HepG2 (cell line): Measurements from ENCODE around the gene OR6B3. TPM values are rescaled to one million over a fixed set of nuclear protein-coding genes. Genes with fewer than 3 reads are reported as not detected.
A peak's percentile ranks its signal among the peaks of the same experiment; 100 is the strongest.

Experiments
- ATAC-seq: fragments of 200-7000 bp; cut with Tn5 transposase; 3 replicates; pipeline ENCODE4 v1.9.1; 2020; ENCODE audit warnings: mild to moderate bottlenecking, moderate library complexity
- BruUV-seq: library from RNA; stranded (reverse); fragments of 400-500 nt; replicated peaks from 2 replicates; lab custom pipeline; 2021; lab: Mats Ljungman, UMichigan
- CTCF ChIA-PET: fragments of 300-600 bp; formaldehyde crosslinking; extraction: SDS; loops from one replicate; lab custom pipeline; 2021; ENCODE audit warnings: low total read pairs, inconsistent platforms, low intra/inter-chr PET ratio; lab: Yijun Ruan, JAX
- POLR2A ChIA-PET: fragments of 350-600 bp; sonication (Branson Sonifier 250); formaldehyde crosslinking; loops from one replicate; lab custom pipeline; 2020; ENCODE audit warnings: antibody characterized with exemption, inconsistent platforms; lab: Yijun Ruan, JAX
- DNase-seq: peaks from one replicate; pipeline ENCODE4 v3.0.0-alpha.2; 2015; ENCODE audit warnings: low spot score
- FAIRE-seq: peaks from 3 replicates; lab custom pipeline; 2011; peaks lifted over from hg19 to GRCh38; lab: Jason Lieb, UNC
- H2AFZ ChIP-seq: one replicate; pipeline ENCODE4 v1.6.1; 2011; ENCODE audit warnings: low read length, inconsistent platforms
- H3K27ac ChIP-seq: fragments of 300-600 bp; 3 replicates; pipeline ENCODE4 v1.8.0; 2011; ENCODE audit warnings: mixed run types, mild to moderate bottlenecking, mixed read lengths, low read length, inconsistent platforms; ENCODE audit not compliant: insufficient read depth; ENCODE audit errors: extremely low read length
- H3K27me3 ChIP-seq, 2 experiments: fragments of 200-600 bp in 1 of 2; 2 replicates in 1 of 2; 3 replicates in 1 of 2; pipeline versions ENCODE4 v1.6.0 to v1.8.0; 2011; ENCODE audit warnings: low read length in 2 of 2, mild to moderate bottlenecking in 2 of 2, moderate library complexity in 2 of 2, inconsistent platforms in 1 of 2; ENCODE audit not compliant: insufficient read depth in 2 of 2, control insufficient read depth in 1 of 2
- H3K36me3 ChIP-seq, 2 experiments: fragments of 200-600 bp in 1 of 2; replicated peaks in 1 of 2; 2 replicates in 1 of 2; 3 replicates in 1 of 2; pipeline versions ENCODE4 v1.5.1 to v1.8.0; 2011; ENCODE audit warnings: low read length in 2 of 2, inconsistent platforms in 1 of 2; ENCODE audit not compliant: insufficient read depth in 2 of 2, control insufficient read depth in 1 of 2
- H3K4me1 ChIP-seq: 2 replicates; pipeline ENCODE4 v1.5.1; 2012; ENCODE audit warnings: low read length, inconsistent platforms; ENCODE audit not compliant: insufficient read depth
- H3K4me2 ChIP-seq: 2 replicates; pipeline ENCODE4 v1.6.0; 2011; ENCODE audit warnings: low read depth, low read length, inconsistent platforms
- H3K4me3 ChIP-seq, 3 experiments: fragments of 200-600 bp in 1 of 3; sonication (generic), shearing (Covaris generic) in 1 of 3; replicated peaks in 1 of 3; 2 replicates each; pipeline ENCODE4 v1.5.1; 2011 to 2016; ENCODE audit warnings: low read length in 3 of 3, inconsistent platforms in 2 of 3, low read depth in 2 of 3, mild to moderate bottlenecking in 2 of 3, control low read depth in 1 of 3, mixed read lengths in 1 of 3; ENCODE audit not compliant: insufficient read depth in 1 of 3
- H3K79me2 ChIP-seq: one replicate; pipeline ENCODE4 v1.6.1; 2011; ENCODE audit warnings: low read length, inconsistent platforms; ENCODE audit not compliant: insufficient read depth
- H3K9ac ChIP-seq: 2 replicates; pipeline ENCODE4 v1.6.0; 2011; ENCODE audit warnings: mild to moderate bottlenecking, low read depth, low read length, inconsistent platforms; ENCODE audit not compliant: insufficient read depth
- H3K9me3 ChIP-seq: 2 replicates; pipeline ENCODE4 v1.5.1; 2012; ENCODE audit warnings: mild to moderate bottlenecking, low read length
- H4K20me1 ChIP-seq: 2 replicates; pipeline ENCODE4 v1.6.0; 2011; ENCODE audit warnings: inconsistent platforms, mild to moderate bottlenecking, low read length, moderate library complexity; ENCODE audit not compliant: insufficient read depth
- CHD2 ChIP-seq: IDR thresholded peaks from 2 replicates; pipeline ENCODE4 v1.6.1; 2011; ENCODE audit warnings: low read depth, low read length, improper control_type of control experiment
- HHEX ChIP-seq: IDR thresholded peaks from 2 replicates; pipeline ENCODE4 v1.6.1; 2016; ENCODE audit warnings: control low read depth
- HNRNPUL1 ChIP-seq: fragments of 200-400 bp; formaldehyde crosslinking; IDR thresholded peaks from 2 replicates; pipeline ENCODE4 v1.6.1; 2017; ENCODE audit warnings: low read depth, mild to moderate bottlenecking, low read length, moderate library complexity
- HOXA5 ChIP-seq: sonication (generic); formaldehyde crosslinking; IDR thresholded peaks from 2 replicates; pipeline ENCODE4 v1.4.0; 2020; ENCODE audit warnings: missing genetic modification reagents
- IKZF4 ChIP-seq: sonication (generic); formaldehyde crosslinking; IDR thresholded peaks from 2 replicates; pipeline ENCODE4 v1.5.1; 2020; ENCODE audit warnings: borderline replicate concordance, mild to moderate bottlenecking, low read depth, missing genetic modification reagents; ENCODE audit errors: not compliant biosample characterization
- MAFF ChIP-seq: IDR thresholded peaks from 2 replicates; pipeline ENCODE4 v1.6.1; 2011; ENCODE audit warnings: low read depth, low read length, improper control_type of control experiment
- MAFK ChIP-seq, 2 experiments: IDR thresholded peaks in 1 of 2; conservative IDR thresholded peaks in 1 of 2; 2 replicates each; pipeline ENCODE4 v1.6.1; 2011; ENCODE audit warnings: improper control_type of control experiment in 2 of 2, low read length in 2 of 2
- TBP ChIP-seq: sonication (generic); formaldehyde crosslinking; IDR thresholded peaks from 2 replicates; pipeline ENCODE4 v1.5.0; 2020; ENCODE audit warnings: missing genetic modification reagents
- ZMYM3 ChIP-seq: sonication (generic); formaldehyde crosslinking; IDR thresholded peaks from 2 replicates; pipeline ENCODE4 v1.5.1; 2020; ENCODE audit warnings: mild to moderate bottlenecking, missing genetic modification reagents
- WGBS: methylation state at CpG from one replicate; pipeline ENCODE4 v1.1.6; 2017; ENCODE audit warnings: low lambda C conversion rate; 5-methylcytosine and 5-hydroxymethylcytosine counted together
- in situ Hi-C: cut with HindIII; loops from 2 replicates; pipeline ENCODE4 v1.10.0; 2017; ENCODE audit warnings: low pct_unique_long_range_greater_than_20kb; ENCODE audit not compliant: extremely low pct_ligation_motif_present
- intact Hi-C: fragments of 100-400 bp; cut with micrococcal nuclease; formaldehyde crosslinking; loops from one replicate; pipeline ENCODE4 v1.10.0; 2022; ENCODE audit not compliant: unreplicated experiment
- polyA plus RNA-seq, 8 experiments: library from polyadenylated mRNA; depleted of rRNA in 3 of 8; stranded (reverse) in 7 of 8; unstranded in 1 of 8; fragments of >200 nt; fragmentation: Illumina TruSeq in 4 of 8; extraction: Trizol in 4 of 8; gene quantifications; 2 replicates each; pipeline versions ENCODE4 v1.2.1 to v1.2.3, GENCODE V29; 2011 to 2016; ENCODE audit warnings: low read depth in 4 of 8, missing spikeins in 1 of 8, mixed read lengths in 1 of 8; ENCODE audit not compliant: insufficient read depth in 1 of 8
- total RNA-seq, 5 experiments: library from RNA; depleted of rRNA; stranded (reverse); fragments of >200 nt; fragmentation: Illumina TruSeq; extraction: Trizol; gene quantifications; 2 replicates each; pipeline ENCODE4 v1.2.3, GENCODE V29; 2016; ENCODE audit warnings: low read depth in 1 of 5

The OR6B3 gene
- total and polyA plus RNA-seq, 2 of the 13 experiments (the other 11 are each of a cell fraction or from before 2014, with no cell fraction given): not detected

GRCh38 chr2:240064898-240065297 is 11.6 kb upstream of the OR6B3 start:
- ChIA-PET POLR2A (no interaction called here), CTCF (interaction anchor here (5.9 kb wide), 1 partner anchor 79 kb away, joined by 103 read pairs; no protein-coding TSS in a partner anchor)
- TF ChIP-seq ZMYM3 (CRISPR knock-in tag): no peak
- no peak for TF ChIP-seq HHEX
- no peak for TF ChIP-seq CHD2
- TF ChIP-seq IKZF4 (CRISPR knock-in tag): no peak
- no peak for TF ChIP-seq HOXA5 (CRISPR knock-in tag)
- no peak for TF ChIP-seq TBP (CRISPR knock-in tag)
- TF ChIP-seq HNRNPUL1: no peak
- TF ChIP-seq MAFF: peak; percentile 35; the same call in 1 of the 2 replicates
- peak; percentile 52 to 71; a peak in 3 of 4 replicates for TF ChIP-seq MAFK (conservative IDR thresholded peaks at IDR 0.05 in 1 of 2, IDR thresholded peaks at IDR 0.05 in 1 of 2; ENCODE audit: low read length in 2 of 2)
- intact Hi-C loops: no loop called here
- in situ Hi-C loops: loop anchor here (5.0 kb wide), 1 partner anchor 77 kb away; the partner anchor contains the start of gene OTOS
- Histone ChIP-seq H2AFZ (no peak overlapping the region), H3K4me3 (no peak overlapping the region), H3K9me3 (no peaks in the 10 kb centered on the region), H3K4me1 (no peaks in the 10 kb centered on the region), H4K20me1 (no peaks in the 10 kb centered on the region), H3K27ac (no peak overlapping the region), H3K79me2 (no peaks in the 10 kb centered on the region), H3K9ac (no peak overlapping the region), H3K36me3 (no peaks in the 10 kb centered on the region), H3K27me3 (no peaks in the 10 kb centered on the region), H3K4me2 (no peak overlapping the region)
- DNase-seq (no peak), ATAC-seq (no peak), FAIRE-seq (no peak)
- no TSS peak for BruUV-seq
- 32% methylated on average over 4 of the region's 4 CpGs for WGBS
